Measurements from ENCODE around the gene LRRC36. TPM values are rescaled to one million over a fixed set of nuclear protein-coding genes. Genes with fewer than 3 reads are reported as not detected.

The LRRC36 gene
- polyA plus RNA-seq, 1 donor (not counting 4 experiments of a cell fraction or from before 2014, with no cell fraction given): not detected

GRCh38 chr16:67432506-67432890, 105.9 kb downstream of the LRRC36 start:
- peaks cover 12% of the 10 kb centered on the region for H3K4me1 ChIP-seq (ENCODE audit: control insufficient read depth, extremely low read depth, insufficient read depth, low read length)
- H3K9me3 ChIP-seq (ENCODE audit: control insufficient read depth, low read depth, low read length): no peaks in the 10 kb centered on the region
- H3K9ac ChIP-seq (ENCODE audit: control insufficient read depth, extremely low read depth, insufficient read depth, low read length): no peak overlapping the region
- peaks cover 0 to 3% of the 10 kb centered on the region in 2 experiments for H3K36me3 ChIP-seq (ENCODE audit: control insufficient read depth in 2 of 2, extremely low read depth in 1 of 2, insufficient read depth in 2 of 2, low read length in 2 of 2)
- H4K20me1 ChIP-seq (ENCODE audit: control insufficient read depth, extremely low read depth, insufficient read depth, low read length): peaks cover 10% of the 10 kb centered on the region
- FAIRE-seq: no peak
- no peak overlapping the region for H2AFZ ChIP-seq (ENCODE audit: control insufficient read depth, low read length)
- H3K27ac ChIP-seq (ENCODE audit: control insufficient read depth, insufficient read depth, low read length): no peak overlapping the region
- H3K79me2 ChIP-seq (ENCODE audit: control insufficient read depth, insufficient read depth, low read length): no peaks in the 10 kb centered on the region
- no peak overlapping the region for H3K4me2 ChIP-seq (ENCODE audit: control insufficient read depth, extremely low read depth, insufficient read depth, low read depth, low read length)
- dilution Hi-C loops (cut with MboI; ENCODE audit: extremely low pct_ligation_motif_present, low sequenced_read_pairs): no loop called here
- H3K4me3 ChIP-seq (ENCODE audit: control insufficient read depth in 2 of 3, extremely low read depth in 1 of 3, insufficient read depth in 2 of 3, low read depth in 1 of 3, low read length in 3 of 3): no peak overlapping the region
- H3K9me1 ChIP-seq (ENCODE audit: control insufficient read depth, extremely low read depth, insufficient read depth, low read length): no peaks in the 10 kb centered on the region
- peaks cover 18% of the 10 kb centered on the region for H3K27me3 ChIP-seq (ENCODE audit: control insufficient read depth, extremely low read depth, insufficient read depth, low read length)
- TF ChIP-seq EZH2 (IDR thresholded peaks at IDR 0.05; ENCODE audit: low read length): no peak
- TF ChIP-seq CTCF (optimal IDR thresholded peaks at IDR 0.05 in 1 of 3, IDR thresholded peaks at IDR 0.05 in 1 of 3, conservative IDR thresholded peaks at IDR 0.05 in 1 of 3; ENCODE audit: extremely low read depth in 1 of 3, insufficient read depth in 2 of 3, low read length in 3 of 3): no peak
- DNase-seq (ENCODE audit: low read depth, low spot score): no peak

- H4K20me1 ChIP-seq (ENCODE audit: control insufficient read depth, extremely low read depth, insufficient read depth, low read length): peaks cover 10% of the 10 kb centered on the region
- peaks cover 18% of the 10 kb centered on the region for H3K27me3 ChIP-seq (ENCODE audit: control insufficient read depth, extremely low read depth, insufficient read depth, low read length)
- no peak overlapping the region for H2AFZ ChIP-seq (ENCODE audit: control insufficient read depth, low read length)
- no peak overlapping the region for H3K4me2 ChIP-seq (ENCODE audit: control insufficient read depth, extremely low read depth, insufficient read depth, low read depth, low read length)
- dilution Hi-C loops (cut with MboI; ENCODE audit: extremely low pct_ligation_motif_present, low sequenced_read_pairs): no loop called here
- H3K9me1 ChIP-seq (ENCODE audit: control insufficient read depth, extremely low read depth, insufficient read depth, low read length): no peaks in the 10 kb centered on the region
- H3K36me3 ChIP-seq (ENCODE audit: control insufficient read depth in 2 of 2, extremely low read depth in 1 of 2, insufficient read depth in 2 of 2, low read length in 2 of 2): peaks cover 0 to 6% of the 10 kb centered on the region in 2 experiments
- DNase-seq (ENCODE audit: low read depth, low spot score) (no peak), FAIRE-seq (no peak)
- TF ChIP-seq CTCF (optimal IDR thresholded peaks at IDR 0.05 in 1 of 3, IDR thresholded peaks at IDR 0.05 in 1 of 3, conservative IDR thresholded peaks at IDR 0.05 in 1 of 3; ENCODE audit: extremely low read depth in 1 of 3, insufficient read depth in 2 of 3, low read length in 3 of 3) (no peak), EZH2 (IDR thresholded peaks at IDR 0.05; ENCODE audit: low read length) (no peak)
- H3K9me3 ChIP-seq (ENCODE audit: control insufficient read depth, low read depth, low read length): no peaks in the 10 kb centered on the region
- no peak overlapping the region for H3K27ac ChIP-seq (ENCODE audit: control insufficient read depth, insufficient read depth, low read length)
- H3K79me2 ChIP-seq (ENCODE audit: control insufficient read depth, insufficient read depth, low read length): no peaks in the 10 kb centered on the region
- no peak overlapping the region for H3K4me3 ChIP-seq (ENCODE audit: control insufficient read depth in 2 of 3, extremely low read depth in 1 of 3, insufficient read depth in 2 of 3, low read depth in 1 of 3, low read length in 3 of 3)
- H3K4me1 ChIP-seq (ENCODE audit: control insufficient read depth, extremely low read depth, insufficient read depth, low read length): peaks cover 12% of the 10 kb centered on the region
- no peak overlapping the region for H3K9ac ChIP-seq (ENCODE audit: control insufficient read depth, extremely low read depth, insufficient read depth, low read length)
These were observed 106.6 kb downstream of the LRRC36 start for GRCh38 chr16:67433131-67433719.

Small RNA genes within 50 kb of the gene (small RNA-seq; reads per million reads assigned to genes)
- gene RNU1-123P (ENCODE audit: insufficient read length in 3 of 3, low read depth in 3 of 3, low replicate concordance in 1 of 3): 0 reads per million in 3 experiments

Other genes starting within 250 kb of the LRRC36 start
- 26.7 to 31.5 TPM (median 28.0 TPM) in 3 replicates for gene PHAF1, start 216.9 kb upstream of the LRRC36 start, polyA plus RNA-seq
- gene B3GNT9, start 175.8 kb upstream of the LRRC36 start, polyA plus RNA-seq: 2.6 to 5.4 TPM (median 3.9 TPM) in 3 replicates
- gene TRADD, start 166.9 kb upstream of the LRRC36 start, polyA plus RNA-seq: 12.5 to 25.0 TPM (median 12.5 TPM) in 3 replicates
- 3.0 to 6.0 TPM (median 4.0 TPM) in 3 replicates for gene FBXL8, start 166.9 kb upstream of the LRRC36 start, polyA plus RNA-seq
- 4.3 to 10.7 TPM (median 4.9 TPM) in 3 replicates for gene HSF4, start 162.1 kb upstream of the LRRC36 start, polyA plus RNA-seq
- gene NOL3, start 156.3 kb upstream of the LRRC36 start, polyA plus RNA-seq: 10.5 to 18.1 TPM (median 16.8 TPM) in 3 replicates
- gene MATCAP1, start 142.9 kb upstream of the LRRC36 start, polyA plus RNA-seq: 9.0 to 15.0 TPM (median 13.3 TPM) in 3 replicates
- not detected in 3 replicates for gene EXOC3L1, start 136.7 kb upstream of the LRRC36 start, polyA plus RNA-seq
- gene E2F4, start 134.7 kb upstream of the LRRC36 start, polyA plus RNA-seq: 64.7 to 97.7 TPM (median 74.8 TPM) in 3 replicates
- gene ELMO3, start 127.7 kb upstream of the LRRC36 start, polyA plus RNA-seq: 21.0 to 38.7 TPM (median 23.4 TPM) in 3 replicates
- 44.9 to 47.6 TPM (median 46.3 TPM) in 3 replicates for gene TMEM208, start 99.7 kb upstream of the LRRC36 start, polyA plus RNA-seq
- gene FHOD1, start 79.3 kb upstream of the LRRC36 start, polyA plus RNA-seq: 21.6 to 29.6 TPM (median 29.4 TPM) in 3 replicates
- 0.51 to 0.68 TPM (median 0.62 TPM) in 3 replicates for gene SLC9A5, start 77.8 kb upstream of the LRRC36 start, polyA plus RNA-seq
- 0.80 to 4.3 TPM (median 1.3 TPM) in 3 replicates for gene PLEKHG4, start 47.3 kb upstream of the LRRC36 start, polyA plus RNA-seq
- not detected in 3 replicates for gene KCTD19, start 74 bp upstream of the LRRC36 start, polyA plus RNA-seq
- 0.37 to 0.96 TPM in 2 of 3 replicates, not detected in the other for gene TPPP3, start 66.7 kb downstream of the LRRC36 start, polyA plus RNA-seq
- 1.1 to 3.2 TPM (median 1.8 TPM) in 3 replicates for gene ZDHHC1, start 89.7 kb downstream of the LRRC36 start, polyA plus RNA-seq
- gene HSD11B2, start 104.3 kb downstream of the LRRC36 start, polyA plus RNA-seq: 0.59 to 2.4 TPM (median 0.93 TPM) in 3 replicates
- gene ATP6V0D1, start 154.3 kb downstream of the LRRC36 start, polyA plus RNA-seq: 97.1 to 199 TPM (median 117 TPM) in 3 replicates
- not detected in 3 replicates for gene AGRP, start 156.7 kb downstream of the LRRC36 start, polyA plus RNA-seq
- 4.1 to 19.4 TPM (median 5.3 TPM) in 3 replicates for gene RIPOR1, start 202.0 kb downstream of the LRRC36 start, polyA plus RNA-seq
- 15.2 to 31.7 TPM (median 21.4 TPM) in 3 replicates for gene CTCF, start 235.7 kb downstream of the LRRC36 start, polyA plus RNA-seq

Data from keratinocyte (primary cell).